Measurements from ENCODE around the gene SF3B2. TPM values are rescaled to one million over a fixed set of nuclear protein-coding genes. Genes with fewer than 3 reads are reported as not detected.
A peak's percentile ranks its signal among the peaks of the same experiment; 100 is the strongest.

The SF3B2 gene
- total RNA-seq, 1 donor from 2014 or later = 193 TPM

DNA sequence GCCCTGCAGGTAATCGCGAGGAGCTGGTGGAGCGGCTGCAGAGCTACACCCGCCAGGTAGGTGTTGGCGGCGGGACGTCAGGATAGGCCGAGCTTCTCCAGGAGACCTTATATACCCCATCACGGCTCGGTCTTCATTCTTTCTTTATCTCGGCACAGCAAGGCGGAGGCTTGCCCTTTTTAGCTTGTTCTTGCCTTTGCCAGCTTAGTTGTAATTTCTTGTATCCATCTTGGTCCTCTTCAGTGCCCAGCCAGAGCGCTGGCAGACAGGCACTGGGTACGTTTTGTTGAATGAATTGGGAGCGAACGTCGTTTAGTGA is 459 bp downstream of the SF3B2 start:
- Mint-ChIP-seq H3K4me1 (ENCODE audit: unreplicated experiment) (peaks cover 43% of the 10 kb centered on the region), H3K27ac (ENCODE audit: unreplicated experiment) (peak overlapping the region; percentile 99), H3K36me3 (ENCODE audit: unreplicated experiment) (peaks cover 28% of the 10 kb centered on the region), H3K27me3 (ENCODE audit: unreplicated experiment) (no peaks in the 10 kb centered on the region), H3K9me3 (ENCODE audit: unreplicated experiment) (no peaks in the 10 kb centered on the region), H3K4me3 (ENCODE audit: unreplicated experiment) (peak overlapping the region; percentile 100)
- no peak for DNase-seq (ENCODE audit: extremely low spot score, unreplicated experiment)
- no peak for TF ChIP-seq CTCF (IDR thresholded peaks at IDR 0.05)

DNA sequence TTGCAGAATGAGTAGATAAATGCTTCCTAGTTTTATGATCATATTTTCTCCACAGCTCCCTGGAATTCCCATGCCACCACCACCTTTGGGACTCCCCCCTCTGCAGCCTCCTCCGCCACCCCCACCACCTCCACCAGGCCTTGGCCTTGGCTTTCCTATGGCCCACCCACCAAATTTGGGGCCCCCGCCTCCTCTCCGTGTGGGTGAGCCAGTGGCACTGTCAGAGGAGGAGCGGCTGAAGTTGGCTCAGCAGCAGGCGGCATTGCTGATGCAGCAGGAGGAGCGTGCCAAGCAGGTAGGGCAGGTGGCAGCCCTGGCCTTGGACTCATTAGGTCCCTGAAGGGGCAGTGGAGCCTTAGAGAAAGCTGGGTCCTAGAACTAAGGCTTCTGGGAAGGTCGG is 2.9 kb downstream of the SF3B2 start:
- Mint-ChIP-seq H3K27ac (ENCODE audit: unreplicated experiment) (no peak overlapping the region), H3K27me3 (ENCODE audit: unreplicated experiment) (no peaks in the 10 kb centered on the region), H3K4me3 (ENCODE audit: unreplicated experiment) (no peak overlapping the region), H3K4me1 (ENCODE audit: unreplicated experiment) (peaks cover 27% of the 10 kb centered on the region), H3K9me3 (ENCODE audit: unreplicated experiment) (no peaks in the 10 kb centered on the region), H3K36me3 (ENCODE audit: unreplicated experiment) (peaks cover 43% of the 10 kb centered on the region)
- no peak for TF ChIP-seq CTCF (IDR thresholded peaks at IDR 0.05)
- DNase-seq (ENCODE audit: extremely low spot score, unreplicated experiment) = no peak

DNA sequence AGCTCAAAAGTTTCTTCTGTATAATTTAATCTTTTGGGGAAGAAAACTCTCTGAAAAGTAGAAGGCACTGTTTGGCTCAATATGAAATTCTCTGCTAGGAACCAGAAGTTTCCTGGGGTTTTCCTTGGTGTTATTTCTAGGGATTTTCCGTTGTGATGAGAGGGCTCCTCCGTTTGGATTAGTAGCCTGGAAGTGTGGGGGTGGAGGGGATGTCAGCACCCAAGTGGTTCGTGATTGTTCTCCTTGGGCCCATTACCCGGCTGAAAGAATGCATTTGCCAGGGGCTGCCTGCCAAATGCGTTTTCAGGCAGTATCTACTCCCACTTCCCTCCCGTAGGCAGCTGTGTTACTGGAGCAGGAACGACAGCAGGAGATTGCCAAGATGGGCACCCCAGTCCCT is 4.3 kb downstream of the SF3B2 start:
- Mint-ChIP-seq H3K9me3 (ENCODE audit: unreplicated experiment) (no peaks in the 10 kb centered on the region), H3K36me3 (ENCODE audit: unreplicated experiment) (peaks cover 53% of the 10 kb centered on the region), H3K4me3 (ENCODE audit: unreplicated experiment) (no peak overlapping the region), H3K4me1 (ENCODE audit: unreplicated experiment) (peaks cover 17% of the 10 kb centered on the region), H3K27me3 (ENCODE audit: unreplicated experiment) (no peaks in the 10 kb centered on the region), H3K27ac (ENCODE audit: unreplicated experiment) (no peak overlapping the region)
- DNase-seq (ENCODE audit: extremely low spot score, unreplicated experiment) = no peak
- TF ChIP-seq CTCF (IDR thresholded peaks at IDR 0.05) = no peak

GRCh38 chr11:66059966-66060680 is 8.0 kb downstream of the SF3B2 start:
- H3K9me3 Mint-ChIP-seq (ENCODE audit: unreplicated experiment) = no peaks in the 10 kb centered on the region

DNA sequence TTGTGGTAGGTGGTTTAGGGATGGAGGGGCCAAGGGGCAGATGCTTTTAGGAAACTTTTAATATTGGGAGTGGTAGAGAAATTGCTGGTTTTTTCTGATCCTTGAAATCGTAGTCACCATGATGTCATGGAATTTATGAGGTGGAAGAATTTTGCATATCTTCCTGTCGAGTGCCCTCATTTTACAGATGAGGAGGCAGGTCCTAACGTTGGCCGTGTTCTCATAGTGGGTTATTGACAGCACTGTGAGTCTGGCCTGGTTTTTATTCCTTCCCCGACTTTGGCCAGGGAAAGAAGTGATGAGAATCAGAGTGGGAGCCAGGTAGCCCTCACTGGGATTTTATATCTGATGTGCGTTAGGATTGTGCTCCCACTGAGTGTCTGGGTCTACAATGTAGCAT is 9.1 kb downstream of the SF3B2 start:
- H3K27me3 Mint-ChIP-seq (ENCODE audit: unreplicated experiment) = no peaks in the 10 kb centered on the region
- no peak overlapping the region for H3K27ac Mint-ChIP-seq (ENCODE audit: unreplicated experiment)
- H3K4me1 Mint-ChIP-seq (ENCODE audit: unreplicated experiment) = no peaks in the 10 kb centered on the region
- DNase-seq (ENCODE audit: extremely low spot score, unreplicated experiment) = no peak
- no peak overlapping the region for H3K4me3 Mint-ChIP-seq (ENCODE audit: unreplicated experiment)
- TF ChIP-seq CTCF (IDR thresholded peaks at IDR 0.05) = no peak
- H3K9me3 Mint-ChIP-seq (ENCODE audit: unreplicated experiment) = no peaks in the 10 kb centered on the region
- peaks cover 71% of the 10 kb centered on the region for H3K36me3 Mint-ChIP-seq (ENCODE audit: unreplicated experiment)

More at GRCh38 chr11:66059966-66060680, 8.0 kb downstream of the SF3B2 start:
- peaks cover 72% of the 10 kb centered on the region for H3K36me3 Mint-ChIP-seq (ENCODE audit: unreplicated experiment)
- H3K4me3 Mint-ChIP-seq (ENCODE audit: unreplicated experiment) = no peak overlapping the region
- DNase-seq (ENCODE audit: extremely low spot score, unreplicated experiment) = no peak
- H3K27me3 Mint-ChIP-seq (ENCODE audit: unreplicated experiment) = no peaks in the 10 kb centered on the region
- H3K4me1 Mint-ChIP-seq (ENCODE audit: unreplicated experiment) = no peaks in the 10 kb centered on the region
- peak overlapping the region; percentile 16 for H3K27ac Mint-ChIP-seq (ENCODE audit: unreplicated experiment)
- no peak for TF ChIP-seq CTCF (IDR thresholded peaks at IDR 0.05)

Data from osteocyte (in vitro differentiated cells).